Sigmoid colon (tissue), 4 donors: Measurements from ENCODE around the gene CLCN3.

ENCODE experiments used
- CTCF ChIP-seq, 4 experiments: fragments of 450-650 bp in 3 of 4; fragments of 200-600 bp in 1 of 4; IDR thresholded peaks; one replicate each; pipeline ENCODE4 v1.5.1; 2016 to 2019; ENCODE audit warnings: antibody characterized with exemption in 4 of 4, mild to moderate bottlenecking in 3 of 4, moderate library complexity in 2 of 4
- EP300 ChIP-seq, 4 donors: sonication (generic); formaldehyde crosslinking; IDR thresholded peaks; one replicate each; pipeline ENCODE4 v1.6.1; 2017; ENCODE audit warnings: antibody characterized with exemption in 4 of 4
- POLR2A ChIP-seq, 2 donors: fragments of 450-650 bp; IDR thresholded peaks; one replicate each; pipeline ENCODE4 v1.6.1; 2016; ENCODE audit warnings: antibody characterized with exemption in 2 of 2, mild to moderate bottlenecking in 2 of 2, moderate library complexity in 2 of 2
- POLR2AphosphoS5 ChIP-seq, 4 donors: sonication (generic); formaldehyde crosslinking; IDR thresholded peaks; one replicate each; pipeline ENCODE4 v1.6.1; 2017; ENCODE audit warnings: antibody characterized with exemption in 4 of 4

- TF ChIP-seq POLR2A (IDR thresholded peaks at IDR 0.05) (no peak), CTCF (IDR thresholded peaks at IDR 0.05) (no peak), EP300 (IDR thresholded peaks at IDR 0.05) (no peak), POLR2AphosphoS5 (IDR thresholded peaks at IDR 0.05) (no peak)
Observed at GRCh38 chr4:169761846-169762245, 141.5 kb downstream of the CLCN3 start.
